ENCODE data around the gene PLAAT3.
"Not testable (repeated sequence)": the region's sequence is repeated elsewhere in the genome, so short reads cannot be mapped to it uniquely, and the experiment has no call there.

The PLAAT3 gene

DNA sequence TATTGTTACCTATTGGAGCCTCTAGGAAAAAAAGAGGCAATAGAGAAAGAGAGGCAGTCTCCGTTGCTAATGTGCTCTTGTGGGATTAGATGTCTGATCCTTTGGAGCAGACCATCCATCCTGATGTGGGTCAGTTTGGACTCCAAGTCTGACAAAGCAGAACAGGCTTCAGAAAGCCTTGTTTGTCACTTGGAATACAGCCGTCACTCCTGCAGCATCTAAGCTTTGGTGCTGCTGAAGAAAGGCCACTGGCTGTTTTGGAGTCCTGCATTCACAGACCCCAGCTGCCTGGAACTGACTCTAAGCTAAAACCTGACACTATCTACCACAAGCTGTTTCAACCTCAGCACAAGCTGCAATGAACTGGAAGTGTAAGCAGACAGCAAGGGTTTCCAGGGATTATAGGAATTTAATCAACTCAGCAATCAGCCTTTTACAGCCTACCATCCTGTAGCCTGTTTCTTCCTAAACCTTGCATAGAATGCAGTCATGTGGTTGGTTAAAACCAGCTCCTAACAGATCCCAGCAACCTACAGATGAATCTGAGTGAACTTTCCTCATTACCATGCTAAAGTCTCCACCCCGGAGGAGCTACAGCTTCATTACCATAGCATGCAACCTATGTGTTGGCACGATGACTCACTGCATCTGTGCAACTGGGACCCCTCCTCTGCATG is 81.3 kb downstream of the PLAAT3 start:
- Mint-ChIP-seq H3K9me3 (no peaks in the 10 kb centered on the region), H3K4me1 (peaks cover 19% of the 10 kb centered on the region), H3K27ac (no peak overlapping the region), H3K4me3 (no peak overlapping the region), H3K36me3 (ENCODE audit: low read depth) (no peaks in the 10 kb centered on the region), H3K27me3 (ENCODE audit: low read depth) (peaks cover 4% of the 10 kb centered on the region)
- TF ChIP-seq, protein P1, sequence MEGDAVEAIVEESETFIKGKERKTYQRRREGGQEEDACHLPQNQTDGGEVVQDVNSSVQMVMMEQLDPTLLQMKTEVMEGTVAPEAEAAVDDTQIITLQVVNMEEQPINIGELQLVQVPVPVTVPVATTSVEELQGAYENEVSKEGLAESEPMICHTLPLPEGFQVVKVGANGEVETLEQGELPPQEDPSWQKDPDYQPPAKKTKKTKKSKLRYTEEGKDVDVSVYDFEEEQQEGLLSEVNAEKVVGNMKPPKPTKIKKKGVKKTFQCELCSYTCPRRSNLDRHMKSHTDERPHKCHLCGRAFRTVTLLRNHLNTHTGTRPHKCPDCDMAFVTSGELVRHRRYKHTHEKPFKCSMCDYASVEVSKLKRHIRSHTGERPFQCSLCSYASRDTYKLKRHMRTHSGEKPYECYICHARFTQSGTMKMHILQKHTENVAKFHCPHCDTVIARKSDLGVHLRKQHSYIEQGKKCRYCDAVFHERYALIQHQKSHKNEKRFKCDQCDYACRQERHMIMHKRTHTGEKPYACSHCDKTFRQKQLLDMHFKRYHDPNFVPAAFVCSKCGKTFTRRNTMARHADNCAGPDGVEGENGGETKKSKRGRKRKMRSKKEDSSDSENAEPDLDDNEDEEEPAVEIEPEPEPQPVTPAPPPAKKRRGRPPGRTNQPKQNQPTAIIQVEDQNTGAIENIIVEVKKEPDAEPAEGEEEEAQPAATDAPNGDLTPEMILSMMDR (IDR thresholded peaks at IDR 0.05; ENCODE audit: unreplicated experiment in 3 of 3) = no peak

DNA sequence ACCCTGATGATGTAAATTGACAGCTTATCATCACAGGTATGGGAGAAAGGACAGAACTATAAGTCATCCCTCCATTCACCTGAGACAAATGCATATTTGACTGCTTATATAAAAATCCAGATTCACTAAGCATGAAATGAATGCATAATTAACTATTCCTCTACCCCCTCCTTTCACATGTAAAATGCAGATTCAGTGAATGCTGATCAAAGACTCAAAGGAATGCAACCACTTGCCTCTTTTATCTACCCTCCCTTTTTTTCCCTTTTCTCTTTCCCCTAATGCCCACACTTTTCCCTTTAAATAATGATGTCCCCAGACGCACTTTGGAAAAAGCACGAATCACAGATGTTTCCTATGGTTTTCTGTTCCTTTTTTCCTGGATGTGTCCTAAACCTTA is 82.1 kb downstream of the PLAAT3 start:
- H3K4me1 Mint-ChIP-seq = peaks cover 12% of the 10 kb centered on the region
- H3K36me3 Mint-ChIP-seq (ENCODE audit: low read depth) = no peaks in the 10 kb centered on the region
- H3K27ac Mint-ChIP-seq = no peak overlapping the region
- TF ChIP-seq, protein P1 (IDR thresholded peaks at IDR 0.05; ENCODE audit: unreplicated experiment in 3 of 3) = no peak
- no peaks in the 10 kb centered on the region for H3K9me3 Mint-ChIP-seq
- peaks cover 4% of the 10 kb centered on the region for H3K27me3 Mint-ChIP-seq (ENCODE audit: low read depth)
- no peak overlapping the region for H3K4me3 Mint-ChIP-seq

DNA sequence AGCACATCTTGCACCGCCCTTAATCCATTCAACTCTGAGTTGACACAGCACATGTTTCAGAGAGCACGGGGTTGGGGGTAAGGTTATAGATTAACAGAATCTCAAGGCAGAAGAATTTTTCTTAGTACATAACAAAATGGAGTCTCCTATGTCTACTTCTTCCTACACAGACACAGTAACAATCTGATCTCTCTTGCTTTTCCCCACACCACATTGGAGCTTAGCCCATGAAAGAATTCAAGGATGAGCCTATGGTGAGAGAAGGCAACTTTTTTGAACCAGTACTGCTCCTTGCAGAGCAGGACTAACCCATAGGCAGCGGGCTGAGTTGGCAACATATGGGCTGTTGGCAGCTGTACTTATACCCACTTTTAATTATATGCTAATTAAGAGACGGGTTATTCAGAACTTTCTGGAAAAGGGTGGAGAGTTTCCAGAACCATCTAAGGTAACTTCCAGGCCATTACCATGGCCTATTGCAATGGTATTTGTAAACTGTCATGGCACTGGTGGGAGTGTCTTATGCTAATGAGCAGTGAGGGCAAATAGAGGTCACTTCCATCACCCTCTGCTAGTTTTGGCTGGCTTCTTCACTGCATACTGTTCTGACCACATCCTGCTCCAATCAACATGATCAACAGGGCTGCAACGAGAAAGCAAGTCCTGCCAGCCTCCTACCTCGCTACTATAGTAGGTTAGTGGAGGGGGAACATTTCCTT is 83.0 kb downstream of the PLAAT3 start:
- not testable (repeated sequence) for H3K27me3 Mint-ChIP-seq (ENCODE audit: low read depth); H3K4me3 Mint-ChIP-seq; H3K36me3 Mint-ChIP-seq (ENCODE audit: low read depth); H3K9me3 Mint-ChIP-seq; H3K4me1 Mint-ChIP-seq
- peak overlapping the region; percentile 51 to 89 (median 78) for H3K27ac Mint-ChIP-seq

GRCh38 chr11:63530021-63530420 is 84.2 kb downstream of the PLAAT3 start:
- H3K27me3 Mint-ChIP-seq (ENCODE audit: low read depth) = peaks cover 4% of the 10 kb centered on the region
- no peak overlapping the region for H3K27ac Mint-ChIP-seq

GRCh38 chr11:63529373-63529772 is 84.9 kb downstream of the PLAAT3 start:
- H3K4me1 Mint-ChIP-seq; H3K27me3 Mint-ChIP-seq (ENCODE audit: low read depth); H3K4me3 Mint-ChIP-seq; H3K9me3 Mint-ChIP-seq; H3K36me3 Mint-ChIP-seq (ENCODE audit: low read depth): not testable (repeated sequence)
- H3K27ac Mint-ChIP-seq = peak overlapping the region in 2 of 3 experiments; percentile 16 to 64

More at GRCh38 chr11:63530021-63530420, 84.2 kb downstream of the PLAAT3 start:
- TF ChIP-seq, protein P1 (IDR thresholded peaks at IDR 0.05; ENCODE audit: unreplicated experiment in 3 of 3) = no peak
- peaks cover 5% of the 10 kb centered on the region for H3K4me1 Mint-ChIP-seq
- no peaks in the 10 kb centered on the region for H3K36me3 Mint-ChIP-seq (ENCODE audit: low read depth)
- no peaks in the 10 kb centered on the region for H3K9me3 Mint-ChIP-seq
- no peak overlapping the region for H3K4me3 Mint-ChIP-seq

- not testable (repeated sequence) for H3K36me3 Mint-ChIP-seq (ENCODE audit: low read depth); H3K4me3 Mint-ChIP-seq; H3K9me3 Mint-ChIP-seq; H3K4me1 Mint-ChIP-seq; H3K27me3 Mint-ChIP-seq (ENCODE audit: low read depth)
- peak overlapping the region in 2 of 3 experiments; percentile 64 to 88 for H3K27ac Mint-ChIP-seq
These were observed 85.4 kb downstream of the PLAAT3 start for GRCh38 chr11:63528729-63529278.

GRCh38 chr11:63528156-63528555 is 86.1 kb downstream of the PLAAT3 start:
- H3K27me3 Mint-ChIP-seq (ENCODE audit: low read depth); H3K9me3 Mint-ChIP-seq; H3K4me1 Mint-ChIP-seq; H3K36me3 Mint-ChIP-seq (ENCODE audit: low read depth); H3K4me3 Mint-ChIP-seq: not testable (repeated sequence)
- H3K27ac Mint-ChIP-seq = peak overlapping the region in 1 of 3 experiments; percentile 17

- Mint-ChIP-seq H3K9me3 (peaks cover 7% of the 10 kb centered on the region), H3K4me1 (peaks cover 5% of the 10 kb centered on the region), H3K27ac (peak overlapping the region in 1 of 3 experiments; percentile 17), H3K27me3 (ENCODE audit: low read depth) (peaks cover 4% of the 10 kb centered on the region), H3K4me3 (no peak overlapping the region), H3K36me3 (ENCODE audit: low read depth) (no peaks in the 10 kb centered on the region)
- TF ChIP-seq, protein P1 (IDR thresholded peaks at IDR 0.05; ENCODE audit: unreplicated experiment in 3 of 3) = no peak
These were observed 86.6 kb downstream of the PLAAT3 start for GRCh38 chr11:63527667-63528066.

Data from nephron (organoid).